GM19193 (cell line): ENCODE results near the gene SDR42E2.

ENCODE experiments used
- POLR2A ChIP-seq: IDR thresholded peaks from 4 replicates; pipeline ENCODE4 v1.6.1; 2011; ENCODE audit not compliant: insufficient read depth, insufficient read length; ENCODE audit errors: extremely low read depth

SDR42E2 gene

GRCh38 chr16:22239131-22239805, 77.0 kb downstream of the SDR42E2 start:
- TF ChIP-seq POLR2A, result no peak

GRCh38 chr16:22240023-22240710, 77.9 kb downstream of the SDR42E2 start:
- no peak for TF ChIP-seq POLR2A
